Stimulated activated naive B cell treated with anti-CD40 and anti-IgM and Interleukin-4, amounts not matched to agents 10 μg/mL and 1 μg/mL and 100 μg/mL, for 72 hours (primary cell): ENCODE results near the gene MAST4.

Experiments used
- ATAC-seq, 2 donors: fragments of 150-1000 bp; cut with Tn5 transposase; replicated peaks; 2 replicates each; pipeline ENCODE4 v1.10.0; 2021; ENCODE audit warnings: moderate library complexity in 1 of 2
- DNase-seq: peaks from one replicate; pipeline ENCODE4 v3.0.0; 2021
- H3K27ac Mint-ChIP-seq: one replicate; pipeline ENCODE4 v1.8.0; 2022; ENCODE audit warnings: mild to moderate bottlenecking, mixed read lengths
- H3K27me3 Mint-ChIP-seq, 2 donors: one replicate each; pipeline ENCODE4 v1.8.0; 2022; ENCODE audit warnings: mixed read lengths in 2 of 2
- H3K36me3 Mint-ChIP-seq, 2 donors: one replicate each; pipeline ENCODE4 v1.8.0; 2022; ENCODE audit warnings: mixed read lengths in 2 of 2, mild to moderate bottlenecking in 1 of 2
- H3K4me1 Mint-ChIP-seq, 2 donors: one replicate each; pipeline ENCODE4 v1.8.0; 2022; ENCODE audit warnings: mixed read lengths in 2 of 2, mild to moderate bottlenecking in 1 of 2
- H3K4me3 Mint-ChIP-seq, 2 donors: one replicate each; pipeline ENCODE4 v1.8.0; 2022; ENCODE audit warnings: mild to moderate bottlenecking in 2 of 2, mixed read lengths in 2 of 2, moderate library complexity in 1 of 2
- H3K9me3 Mint-ChIP-seq, 2 donors: one replicate each; pipeline ENCODE4 v1.8.0; 2022; ENCODE audit warnings: mixed read lengths in 2 of 2, mild to moderate bottlenecking in 1 of 2

The MAST4 gene

DNA sequence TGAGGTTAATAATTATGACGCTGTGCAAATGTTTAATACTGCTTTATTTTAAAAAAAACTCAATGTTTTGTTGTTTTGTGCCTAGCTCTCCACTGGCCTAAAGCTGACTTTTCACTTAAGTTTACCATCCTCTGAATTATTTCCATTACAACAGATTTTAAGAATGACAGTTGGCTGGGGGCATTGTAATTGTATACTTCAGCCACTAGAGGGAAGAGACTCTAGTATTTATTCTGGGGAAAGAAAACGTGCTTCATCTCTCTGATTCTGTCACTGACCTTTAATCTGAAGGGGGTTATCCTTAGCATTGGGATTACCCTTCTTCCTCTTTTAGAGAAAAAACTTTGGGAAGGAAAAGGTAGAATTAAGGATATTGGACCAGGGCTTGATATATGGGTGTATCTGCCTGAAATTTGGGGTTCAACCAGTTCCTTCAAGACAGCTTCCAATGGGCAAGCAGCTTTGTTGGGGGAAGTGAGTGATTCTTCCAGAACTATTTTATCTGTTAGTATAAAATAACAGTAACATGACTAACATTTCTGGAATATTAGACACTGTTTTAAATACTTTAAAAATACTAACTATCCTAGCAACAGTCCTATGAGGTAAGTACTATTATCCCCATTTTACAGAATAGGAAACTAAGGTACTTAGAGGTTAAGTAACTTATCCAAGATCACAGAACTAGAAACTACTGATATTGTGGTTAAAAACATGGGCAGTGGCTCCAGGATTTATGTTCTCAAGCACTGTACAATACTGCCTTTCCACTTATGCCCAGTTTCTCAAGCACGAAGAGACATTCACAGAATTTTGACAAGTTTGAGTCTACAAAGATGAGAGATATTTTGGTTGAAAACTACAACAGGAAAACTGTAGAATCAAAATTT is 392.0 kb downstream of the MAST4 start:
- no peaks in the 10 kb centered on the region for H3K27me3 Mint-ChIP-seq
- no peak overlapping the region for H3K27ac Mint-ChIP-seq
- H3K4me3 Mint-ChIP-seq, result no peak overlapping the region
- peak in 1 of 2 donors; percentile 58 for ATAC-seq
- DNase-seq, result no peak
- peaks cover 1 to 8% of the 10 kb centered on the region in 2 donors for H3K4me1 Mint-ChIP-seq
- H3K36me3 Mint-ChIP-seq, result no peaks in the 10 kb centered on the region
- no peaks in the 10 kb centered on the region for H3K9me3 Mint-ChIP-seq

DNA sequence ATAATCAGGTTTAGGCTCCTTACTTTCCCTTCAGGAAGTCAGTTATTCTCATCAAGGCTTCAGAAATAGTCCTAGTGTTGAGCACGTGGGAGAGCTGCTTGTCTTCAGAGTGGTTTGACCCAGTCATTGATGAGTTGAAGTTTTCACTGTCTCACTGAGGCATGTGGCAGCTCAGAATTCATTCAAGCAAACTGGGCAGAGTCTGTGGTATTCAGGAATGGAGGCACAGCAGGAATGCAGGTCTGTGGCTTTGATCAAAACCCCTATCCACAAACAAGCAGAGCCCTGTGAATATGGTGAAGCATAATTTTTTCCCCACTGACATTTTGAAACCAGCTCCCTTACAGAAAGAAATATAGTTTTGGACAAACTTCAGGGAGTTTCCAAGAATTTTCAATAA is 393.1 kb downstream of the MAST4 start:
- Mint-ChIP-seq H3K4me3 (no peak overlapping the region), H3K4me1 (peaks cover 1 to 8% of the 10 kb centered on the region in 2 donors), H3K36me3 (no peaks in the 10 kb centered on the region), H3K9me3 (no peaks in the 10 kb centered on the region), H3K27ac (no peak overlapping the region), H3K27me3 (no peaks in the 10 kb centered on the region)
- no peak for ATAC-seq
- no peak for DNase-seq

DNA sequence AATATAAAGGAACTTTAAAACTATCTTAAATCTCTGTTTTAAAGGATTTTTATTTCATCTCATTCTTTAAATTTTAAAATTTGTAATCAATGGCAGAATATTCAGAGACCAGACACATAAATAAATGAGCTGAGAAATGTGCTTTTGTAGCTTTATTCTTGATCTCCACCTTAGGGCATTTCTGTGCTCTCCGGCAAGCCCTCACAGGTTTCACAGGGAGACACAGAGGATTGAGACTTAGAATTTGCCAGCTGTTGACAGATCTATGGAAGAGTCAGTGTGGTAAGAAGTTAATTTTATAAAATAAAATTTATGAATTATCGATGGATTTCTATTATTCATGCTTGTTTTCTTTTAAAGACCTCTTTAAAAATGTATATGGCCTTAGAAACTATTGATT is 393.6 kb downstream of the MAST4 start:
- DNase-seq (no peak), ATAC-seq (no peak)
- no peaks in the 10 kb centered on the region for H3K9me3 Mint-ChIP-seq
- H3K4me1 Mint-ChIP-seq, result peaks cover 1 to 8% of the 10 kb centered on the region in 2 donors
- no peaks in the 10 kb centered on the region for H3K27me3 Mint-ChIP-seq
- no peaks in the 10 kb centered on the region for H3K36me3 Mint-ChIP-seq
- H3K4me3 Mint-ChIP-seq, result no peak overlapping the region
- H3K27ac Mint-ChIP-seq, result no peak overlapping the region

DNA sequence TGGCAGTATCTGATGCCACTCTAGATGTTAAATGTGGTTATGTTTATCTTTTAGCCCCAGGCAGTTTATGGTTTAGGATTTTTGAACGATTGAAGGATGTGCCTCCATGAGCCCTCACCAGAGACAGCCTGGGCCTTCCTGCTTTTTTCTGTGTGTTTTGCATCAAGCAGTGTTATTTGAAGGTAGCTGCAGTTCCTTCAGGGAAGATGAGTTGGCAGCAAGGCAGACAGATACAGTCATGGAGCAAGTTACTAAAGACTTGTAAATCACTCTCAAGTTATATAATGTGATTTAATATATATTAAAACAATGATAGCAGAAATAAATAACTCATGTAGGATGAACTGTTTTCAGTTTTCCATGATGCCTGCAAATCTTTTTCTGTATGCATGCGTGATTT is 395.6 kb downstream of the MAST4 start:
- Mint-ChIP-seq H3K9me3 (no peaks in the 10 kb centered on the region), H3K36me3 (no peaks in the 10 kb centered on the region), H3K4me1 (peaks cover 1 to 8% of the 10 kb centered on the region in 2 donors), H3K4me3 (no peak overlapping the region), H3K27ac (no peak overlapping the region), H3K27me3 (no peaks in the 10 kb centered on the region)
- ATAC-seq, result no peak
- DNase-seq, result no peak

DNA sequence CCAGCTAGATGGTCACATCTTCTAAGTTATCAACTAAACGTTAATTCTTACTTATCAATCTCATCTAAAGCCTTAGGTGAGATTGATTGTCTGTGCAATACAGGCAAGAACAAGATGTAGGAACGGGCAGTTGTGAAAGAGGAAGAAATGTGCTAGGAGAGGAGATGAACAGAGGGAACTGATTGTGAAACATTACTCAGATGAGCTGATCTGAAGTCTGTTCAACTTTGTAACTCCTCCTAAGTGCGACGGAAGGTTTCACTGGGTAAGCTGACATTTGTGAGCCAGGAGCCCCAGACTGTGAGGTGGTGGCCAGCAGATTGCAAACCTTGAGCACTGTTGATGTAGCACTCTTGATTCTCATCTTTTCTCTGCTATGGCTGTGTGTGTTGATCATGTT is 396.4 kb downstream of the MAST4 start:
- Mint-ChIP-seq H3K27me3 (no peaks in the 10 kb centered on the region), H3K4me3 (no peak overlapping the region), H3K36me3 (no peaks in the 10 kb centered on the region), H3K4me1 (peaks cover 1 to 8% of the 10 kb centered on the region in 2 donors), H3K9me3 (no peaks in the 10 kb centered on the region), H3K27ac (no peak overlapping the region)
- DNase-seq (no peak), ATAC-seq (peak; percentile 74 to 77)

DNA sequence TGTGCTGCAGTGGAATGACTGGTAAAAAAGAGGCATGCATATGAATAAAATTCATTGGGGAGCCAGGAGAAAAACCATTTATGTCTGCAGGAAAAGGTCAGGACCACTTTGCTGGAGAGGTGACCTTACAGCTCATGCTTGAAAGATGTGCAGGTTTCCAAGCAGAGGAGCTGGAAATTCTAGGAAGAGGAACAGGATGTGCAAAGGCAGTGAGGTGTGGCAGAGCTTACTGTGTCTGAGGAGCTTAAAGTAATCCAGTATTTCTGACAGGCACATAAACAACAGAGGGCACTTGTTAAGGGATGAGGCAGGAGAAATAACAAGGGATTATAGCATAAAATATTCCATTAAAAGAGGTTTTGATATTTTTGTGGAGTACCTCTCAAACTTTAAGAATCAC is 397.3 kb downstream of the MAST4 start:
- DNase-seq (no peak), ATAC-seq (no peak)
- no peak overlapping the region for H3K4me3 Mint-ChIP-seq
- no peak overlapping the region for H3K27ac Mint-ChIP-seq
- H3K36me3 Mint-ChIP-seq, result no peaks in the 10 kb centered on the region
- H3K27me3 Mint-ChIP-seq, result no peaks in the 10 kb centered on the region
- H3K4me1 Mint-ChIP-seq, result peaks cover 1 to 8% of the 10 kb centered on the region in 2 donors
- no peaks in the 10 kb centered on the region for H3K9me3 Mint-ChIP-seq

DNA sequence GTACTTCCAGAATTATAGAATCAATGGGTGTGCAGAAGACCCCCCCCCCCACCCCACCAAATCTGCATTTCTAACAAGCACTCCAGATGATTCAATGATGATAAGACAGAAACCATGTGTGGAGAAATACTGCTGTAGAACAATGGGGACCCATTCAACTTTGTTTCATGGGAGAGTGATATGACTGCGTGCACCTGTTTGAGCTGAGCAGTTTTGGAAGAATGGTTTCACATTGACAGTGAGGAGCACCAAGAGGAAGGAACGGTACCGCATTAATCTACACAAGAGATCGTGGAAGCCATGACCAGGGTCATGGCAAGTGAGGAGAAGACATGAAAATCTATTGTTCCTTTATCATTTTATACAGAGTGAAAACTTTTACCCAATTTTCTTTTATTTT is 397.7 kb downstream of the MAST4 start:
- no peak for ATAC-seq
- DNase-seq, result no peak
- H3K27ac Mint-ChIP-seq, result no peak overlapping the region
- H3K4me1 Mint-ChIP-seq, result peaks cover 1 to 8% of the 10 kb centered on the region in 2 donors
- no peaks in the 10 kb centered on the region for H3K27me3 Mint-ChIP-seq
- H3K9me3 Mint-ChIP-seq, result no peaks in the 10 kb centered on the region
- no peak overlapping the region for H3K4me3 Mint-ChIP-seq
- no peaks in the 10 kb centered on the region for H3K36me3 Mint-ChIP-seq

DNA sequence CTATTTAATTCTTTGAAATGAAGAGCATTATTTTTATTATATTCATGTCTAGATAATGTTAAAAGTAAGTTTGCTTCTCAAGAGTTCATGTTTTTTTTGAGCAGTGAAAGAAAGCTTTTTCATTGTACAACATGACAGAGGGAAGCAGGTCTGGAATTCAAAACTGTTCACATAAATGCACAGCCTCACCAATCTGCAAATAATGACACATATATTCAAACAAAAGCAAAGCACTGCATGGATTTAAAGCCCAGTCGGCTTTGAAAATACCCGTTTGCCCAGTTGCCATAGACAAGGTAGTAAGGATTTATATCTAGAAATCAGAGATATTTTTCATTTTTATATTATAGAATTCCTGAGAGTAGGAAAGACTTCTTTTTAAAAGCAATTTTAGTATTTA is 398.6 kb downstream of the MAST4 start:
- H3K4me1 Mint-ChIP-seq, result peaks cover 1 to 8% of the 10 kb centered on the region in 2 donors

DNA sequence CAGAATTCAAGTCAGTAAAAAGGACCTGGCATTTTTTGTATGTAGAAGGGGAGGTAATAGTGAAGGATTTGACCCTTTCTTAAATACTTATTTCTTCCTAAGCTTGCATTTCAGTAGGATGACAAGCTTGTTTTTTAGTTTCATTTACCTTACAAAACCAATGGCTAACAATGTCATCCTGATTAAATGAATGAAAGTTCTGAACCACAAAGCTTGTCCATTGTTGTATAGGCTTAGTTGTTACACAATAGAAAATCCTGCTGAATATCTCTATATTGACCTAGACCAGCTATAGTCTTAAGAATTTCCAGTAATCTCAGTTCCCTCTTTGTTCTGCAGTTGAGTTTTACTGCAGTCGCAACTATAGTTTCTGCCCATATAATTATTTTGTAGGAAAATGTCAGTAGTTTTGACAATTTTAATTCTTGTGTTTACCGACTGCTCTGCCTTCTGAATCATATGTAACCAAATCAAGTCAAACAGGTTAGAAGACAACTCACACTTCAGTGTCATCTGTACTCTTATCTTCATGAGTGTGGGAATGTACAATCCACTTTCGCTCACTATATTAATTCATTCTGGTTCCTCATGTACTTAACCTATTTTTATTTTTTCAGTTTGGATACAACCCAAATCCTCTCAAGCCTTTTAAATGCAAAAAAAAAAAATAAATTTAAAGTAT is 404.7 kb downstream of the MAST4 start:
- Mint-ChIP-seq H3K9me3 (no peaks in the 10 kb centered on the region), H3K36me3 (no peaks in the 10 kb centered on the region), H3K4me3 (no peak overlapping the region), H3K27me3 (no peaks in the 10 kb centered on the region), H3K27ac (no peak overlapping the region), H3K4me1 (peaks cover 11 to 25% of the 10 kb centered on the region in 2 donors)
- ATAC-seq (no peak), DNase-seq (no peak)

More for the DNA sequence above, 398.6 kb downstream of the MAST4 start:
- no peaks in the 10 kb centered on the region for H3K36me3 Mint-ChIP-seq
- no peak overlapping the region for H3K4me3 Mint-ChIP-seq
- ATAC-seq (no peak), DNase-seq (no peak)
- no peaks in the 10 kb centered on the region for H3K27me3 Mint-ChIP-seq
- H3K9me3 Mint-ChIP-seq, result no peaks in the 10 kb centered on the region
- no peak overlapping the region for H3K27ac Mint-ChIP-seq

DNA sequence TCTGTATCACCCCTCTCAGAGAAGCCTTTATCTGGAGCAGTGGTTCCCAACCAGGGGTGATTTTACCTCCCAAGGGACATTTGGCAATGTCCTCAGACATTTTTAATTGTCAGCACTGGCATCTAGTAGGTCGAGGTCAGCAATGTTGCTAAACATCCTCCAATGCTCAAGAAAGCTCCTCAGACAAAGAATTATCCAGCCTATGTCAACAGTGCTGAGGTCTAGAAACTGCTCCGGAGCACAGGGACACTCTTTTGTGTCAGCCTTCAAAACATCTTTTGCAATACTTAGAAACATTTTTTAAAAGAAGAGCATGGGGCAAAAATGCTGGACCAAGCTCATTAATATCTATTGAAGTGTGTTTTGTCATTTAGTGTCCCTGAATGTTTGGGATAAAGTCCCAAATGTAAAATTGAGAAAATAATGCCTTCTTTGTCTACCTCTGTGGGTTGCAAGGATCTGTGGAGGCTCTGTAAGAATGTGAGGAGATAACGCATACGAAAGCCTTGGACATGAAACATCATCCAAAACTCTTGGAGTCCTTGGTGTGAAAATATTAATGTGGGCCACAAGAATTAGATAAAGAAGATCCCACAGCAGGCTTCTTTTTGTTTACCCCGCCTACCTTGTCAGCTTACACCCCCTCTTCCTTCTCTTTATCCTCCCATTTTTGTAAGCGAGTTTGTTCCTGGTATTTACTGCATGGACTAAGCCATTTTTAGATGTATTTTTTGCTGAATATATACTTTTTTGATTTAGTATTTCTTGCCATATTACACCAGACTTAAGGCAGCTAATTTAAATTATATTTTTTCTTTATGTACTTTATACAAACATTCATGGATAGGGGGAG is 406.9 kb downstream of the MAST4 start:
- no peaks in the 10 kb centered on the region for H3K36me3 Mint-ChIP-seq
- ATAC-seq (no peak), DNase-seq (no peak)
- H3K4me1 Mint-ChIP-seq, result peaks cover 12 to 25% of the 10 kb centered on the region in 2 donors
- no peak overlapping the region for H3K27ac Mint-ChIP-seq
- no peaks in the 10 kb centered on the region for H3K27me3 Mint-ChIP-seq
- no peaks in the 10 kb centered on the region for H3K9me3 Mint-ChIP-seq
- no peak overlapping the region for H3K4me3 Mint-ChIP-seq

DNA sequence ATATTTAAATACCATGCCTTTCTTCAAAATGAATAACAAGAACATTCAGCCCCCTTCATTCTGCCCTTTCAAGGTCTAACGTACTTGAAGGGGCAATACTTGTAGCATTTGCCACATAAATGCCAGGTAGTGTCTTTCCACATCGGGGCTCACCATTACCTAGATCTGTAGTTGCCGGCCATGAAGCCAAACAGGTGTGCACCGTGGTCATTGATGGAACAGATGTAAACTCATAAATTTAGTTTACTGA is 407.4 kb downstream of the MAST4 start:
- no peaks in the 10 kb centered on the region for H3K9me3 Mint-ChIP-seq
- H3K27me3 Mint-ChIP-seq, result no peaks in the 10 kb centered on the region
- no peaks in the 10 kb centered on the region for H3K36me3 Mint-ChIP-seq
- no peak overlapping the region for H3K27ac Mint-ChIP-seq
- no peak for ATAC-seq
- DNase-seq, result no peak
- peak overlapping the region; percentile 92 to 95 for H3K4me3 Mint-ChIP-seq
- peaks cover 12 to 25% of the 10 kb centered on the region in 2 donors for H3K4me1 Mint-ChIP-seq

DNA sequence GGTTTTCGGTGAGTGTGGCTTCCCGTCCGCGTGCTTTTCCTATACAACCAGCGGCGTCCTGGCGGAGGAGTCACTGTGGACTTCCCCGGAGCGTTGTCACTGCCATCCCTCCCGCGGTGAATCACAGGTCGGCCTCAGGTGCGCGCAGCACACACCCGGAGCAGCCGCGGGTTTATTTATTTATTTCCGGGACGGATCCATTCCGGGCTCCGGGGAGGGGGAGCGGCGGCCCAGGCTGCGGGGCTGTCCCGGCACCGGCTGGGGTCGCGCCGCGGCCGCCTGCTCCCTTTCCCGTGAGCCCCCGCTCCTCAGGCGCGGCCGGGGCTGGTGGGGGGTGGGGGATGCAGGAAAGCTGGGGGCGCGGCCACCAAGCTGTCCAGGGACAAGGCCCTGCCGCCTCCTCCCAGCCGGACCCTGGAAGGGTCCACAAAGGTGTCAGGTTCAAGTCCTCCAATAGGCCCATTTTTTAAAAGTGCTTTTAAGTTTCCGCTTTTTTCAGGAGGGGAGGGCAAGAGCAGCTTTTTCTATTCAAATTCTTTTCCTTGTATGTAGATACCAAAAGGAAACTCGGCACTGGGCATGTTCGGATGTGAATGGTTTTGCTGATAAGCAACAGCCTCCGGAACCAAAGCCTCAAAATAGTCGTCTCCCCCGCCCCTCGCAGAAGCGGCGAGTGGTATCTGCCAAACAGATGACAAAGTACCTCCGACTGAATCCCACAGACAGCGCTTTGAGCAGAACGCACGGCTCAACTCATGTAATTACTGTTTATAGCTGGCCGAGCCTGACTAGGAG is 407.9 kb downstream of the MAST4 start:
- no peaks in the 10 kb centered on the region for H3K9me3 Mint-ChIP-seq
- H3K27me3 Mint-ChIP-seq, result no peaks in the 10 kb centered on the region
- ATAC-seq (peak; percentile 85 to 88), DNase-seq (peak; percentile 71)
- peaks cover 12 to 25% of the 10 kb centered on the region in 2 donors for H3K4me1 Mint-ChIP-seq
- H3K4me3 Mint-ChIP-seq, result peak overlapping the region; percentile 92 to 95
- H3K36me3 Mint-ChIP-seq, result no peaks in the 10 kb centered on the region
- peak overlapping the region; percentile 93 for H3K27ac Mint-ChIP-seq

DNA sequence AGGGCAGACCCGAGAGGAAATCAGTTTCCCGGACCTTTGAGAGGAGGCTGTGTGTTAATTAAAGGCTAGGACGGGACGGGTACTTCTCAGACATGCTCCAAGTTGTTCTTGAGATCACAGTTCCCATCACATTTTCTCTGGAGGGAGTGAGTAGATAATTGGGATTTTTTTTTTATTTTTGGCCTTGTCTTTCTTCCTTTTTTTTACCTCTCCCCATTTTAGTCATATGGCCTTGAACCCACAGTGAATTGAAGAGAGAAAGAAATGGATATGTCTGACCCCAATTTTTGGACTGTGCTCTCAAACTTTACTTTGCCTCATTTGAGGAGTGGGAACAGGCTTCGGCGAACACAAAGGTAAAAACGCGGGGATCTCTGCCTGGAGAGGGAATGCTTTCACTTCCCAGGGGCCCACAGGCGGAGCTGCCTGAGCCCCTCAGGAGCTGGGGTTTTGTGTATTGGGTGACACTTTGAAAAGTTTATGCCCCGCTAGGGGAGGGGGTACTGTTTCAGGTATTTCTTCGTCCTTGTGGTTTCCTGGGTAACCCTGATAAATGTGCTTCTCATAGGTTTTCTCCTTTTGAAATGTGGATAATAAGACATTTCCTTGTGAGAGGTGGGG is 408.6 kb downstream of the MAST4 start:
- H3K27ac Mint-ChIP-seq, result peak overlapping the region; percentile 93
- no peaks in the 10 kb centered on the region for H3K36me3 Mint-ChIP-seq
- no peaks in the 10 kb centered on the region for H3K9me3 Mint-ChIP-seq
- ATAC-seq (no peak), DNase-seq (no peak)
- no peaks in the 10 kb centered on the region for H3K27me3 Mint-ChIP-seq
- H3K4me3 Mint-ChIP-seq, result peak overlapping the region; percentile 92 to 95
- peaks cover 12 to 25% of the 10 kb centered on the region in 2 donors for H3K4me1 Mint-ChIP-seq
